SU-DHL-6 (cell line): ENCODE data around the gene SRPK2.

ENCODE experiments used
- H2AFZ ChIP-seq: fragments of 200-600 bp; sonication (generic); 2 replicates; pipeline ENCODE4 v1.6.1; 2014; ENCODE audit warnings: low read depth, mild to moderate bottlenecking, moderate library complexity, mixed read lengths, antibody characterized with exemption, low read length; ENCODE audit not compliant: severe bottlenecking
- H3F3A ChIP-seq: fragments of 200-600 bp; shearing (Covaris generic); 2 replicates; pipeline ENCODE4 v1.6.0; 2016; ENCODE audit warnings: antibody characterized with exemption, mild to moderate bottlenecking; ENCODE audit not compliant: insufficient read depth
- H3K27ac ChIP-seq: fragments of 200-600 bp; sonication (generic); 2 replicates; pipeline ENCODE4 v1.5.1; 2016; ENCODE audit warnings: low read depth, mild to moderate bottlenecking, low read length, moderate library complexity, mixed read lengths
- H3K27me3 ChIP-seq: fragments of 200-600 bp; sonication (generic), shearing (Covaris generic); 2 replicates; pipeline ENCODE4 v1.6.0; 2014; ENCODE audit warnings: mild to moderate bottlenecking, low read length
- H3K36me3 ChIP-seq: fragments of 200-600 bp; sonication (generic); 2 replicates; pipeline ENCODE4 v1.6.1; 2014; ENCODE audit warnings: mild to moderate bottlenecking, low read length, mixed read lengths
- H3K4me2 ChIP-seq: fragments of 300-600, 200-600 bp; shearing (Covaris generic), sonication (generic); 2 replicates; pipeline ENCODE4 v1.6.0; 2014; ENCODE audit warnings: low read length, low read depth, mild to moderate bottlenecking; ENCODE audit not compliant: poor library complexity, severe bottlenecking
- H3K4me3 ChIP-seq: fragments of 200-600 bp; sonication (generic); 2 replicates; pipeline ENCODE4 v1.5.1; 2014; ENCODE audit warnings: antibody characterized with exemption, low read length, mild to moderate bottlenecking, mixed read lengths; ENCODE audit not compliant: insufficient read depth, poor library complexity, severe bottlenecking
- H3K79me2 ChIP-seq: fragments of 200-600 bp; sonication (generic); 2 replicates; pipeline ENCODE4 v1.6.1; 2014; ENCODE audit warnings: mild to moderate bottlenecking, low read length, moderate library complexity; ENCODE audit not compliant: insufficient read depth
- H3K9ac ChIP-seq: fragments of 200-600 bp; sonication (generic); 2 replicates; pipeline ENCODE4 v1.7.0; 2014; ENCODE audit warnings: mild to moderate bottlenecking, low read length
- H3K9me2 ChIP-seq: fragments of 200-600 bp; sonication (generic); replicated peaks from 2 replicates; pipeline ENCODE4 v1.6.1; 2014; ENCODE audit warnings: low read length; ENCODE audit not compliant: insufficient read depth
- H3K9me3 ChIP-seq: fragments of 200-600 bp; sonication (generic); 2 replicates; pipeline ENCODE4 v1.6.1; 2014; ENCODE audit warnings: low read length, mixed read lengths; ENCODE audit not compliant: insufficient read depth
- H4K20me1 ChIP-seq: fragments of 200-600 bp; sonication (generic); 2 replicates; pipeline ENCODE4 v1.6.1; 2014; ENCODE audit warnings: low read depth, mild to moderate bottlenecking, antibody characterized with exemption, low read length, moderate library complexity, mixed read lengths
- CTCF ChIP-seq: fragments of 200-600 bp; sonication (generic); IDR thresholded peaks from one replicate; pipeline ENCODE4 v1.5.1; 2017; ENCODE audit warnings: antibody characterized with exemption, mild to moderate bottlenecking, low read length, moderate library complexity; ENCODE audit not compliant: insufficient read depth, poor library complexity, severe bottlenecking
- EZH2phosphoT487 ChIP-seq: fragments of 200-600 bp; sonication (generic), shearing (Covaris generic); conservative IDR thresholded peaks from 2 replicates; pipeline ENCODE4 v1.6.1; 2018; ENCODE audit warnings: mild to moderate bottlenecking, antibody characterized with exemption, low read length, moderate library complexity, mixed read lengths

The SRPK2 gene

DNA sequence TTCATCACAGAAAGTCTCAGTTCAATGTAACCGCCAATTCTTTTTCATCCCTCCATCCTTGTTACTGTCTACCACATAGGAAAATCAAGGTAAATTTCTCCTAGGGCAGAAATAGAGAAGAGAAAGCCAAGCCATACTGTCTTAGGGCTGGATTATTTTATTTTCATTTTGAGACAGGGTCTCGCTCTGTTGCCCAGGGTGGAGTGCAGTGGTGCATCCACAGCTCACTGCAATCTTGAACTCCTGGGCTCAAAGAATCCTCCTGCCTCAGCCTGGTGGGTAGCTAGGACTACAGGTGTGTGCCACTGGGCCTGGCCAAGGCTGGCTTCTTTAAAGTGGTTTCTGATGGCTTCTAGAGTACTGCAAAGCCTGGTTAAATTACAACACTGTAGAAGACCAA is 181.7 kb downstream of the SRPK2 start:
- no peaks in the 10 kb centered on the region for H3K27me3 ChIP-seq
- H3K4me3 ChIP-seq, result no peak overlapping the region
- H3K9me2 ChIP-seq, result no peaks in the 10 kb centered on the region
- peaks cover 42% of the 10 kb centered on the region for H3K79me2 ChIP-seq
- no peaks in the 10 kb centered on the region for H3F3A ChIP-seq
- no peak overlapping the region for H3K9ac ChIP-seq
- no peak overlapping the region for H3K4me2 ChIP-seq
- no peaks in the 10 kb centered on the region for H3K9me3 ChIP-seq
- no peaks in the 10 kb centered on the region for H4K20me1 ChIP-seq
- no peaks in the 10 kb centered on the region for H3K36me3 ChIP-seq
- H2AFZ ChIP-seq, result no peak overlapping the region
- TF ChIP-seq EZH2phosphoT487 (no peak), CTCF (no peak)
- H3K27ac ChIP-seq, result no peak overlapping the region

DNA sequence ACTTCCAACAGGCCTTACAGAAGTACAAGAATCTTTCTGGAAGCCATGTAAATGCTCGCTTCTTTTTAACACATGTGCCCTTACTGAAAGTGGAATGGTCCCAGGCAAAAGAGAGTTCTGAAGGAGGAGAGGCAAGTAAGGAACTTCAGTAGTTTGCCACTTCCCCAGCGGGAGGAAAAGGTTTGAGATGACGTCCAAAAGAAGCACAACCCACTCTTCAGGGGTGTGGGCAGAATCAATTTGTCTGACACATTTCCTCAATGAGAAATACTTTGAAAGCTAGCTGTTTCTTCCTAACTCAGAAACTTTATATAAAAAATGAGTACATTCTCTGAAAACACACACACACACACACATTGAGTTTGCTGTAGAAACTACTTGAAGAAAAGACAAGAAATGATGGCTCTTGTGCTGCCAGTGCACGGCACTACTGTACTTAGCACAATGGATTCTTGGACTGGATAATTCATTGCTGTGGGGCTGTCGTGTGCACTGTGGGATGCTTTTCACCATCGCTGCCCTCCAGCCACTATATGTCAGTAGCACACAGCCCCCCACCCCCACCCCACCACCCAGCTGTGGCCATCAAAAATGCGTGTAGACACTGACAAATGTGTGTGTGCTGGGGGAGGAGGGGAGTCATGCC is 183.0 kb downstream of the SRPK2 start:
- Histone ChIP-seq H3F3A (no peaks in the 10 kb centered on the region), H3K27ac (no peak overlapping the region), H3K4me3 (no peak overlapping the region), H3K9me3 (no peaks in the 10 kb centered on the region), H3K9ac (no peak overlapping the region), H2AFZ (no peak overlapping the region), H3K4me2 (no peak overlapping the region), H3K36me3 (no peaks in the 10 kb centered on the region), H3K27me3 (no peaks in the 10 kb centered on the region), H3K9me2 (no peaks in the 10 kb centered on the region), H3K79me2 (peaks cover 41% of the 10 kb centered on the region), H4K20me1 (no peaks in the 10 kb centered on the region)
- TF ChIP-seq EZH2phosphoT487 (no peak), CTCF (no peak)

DNA sequence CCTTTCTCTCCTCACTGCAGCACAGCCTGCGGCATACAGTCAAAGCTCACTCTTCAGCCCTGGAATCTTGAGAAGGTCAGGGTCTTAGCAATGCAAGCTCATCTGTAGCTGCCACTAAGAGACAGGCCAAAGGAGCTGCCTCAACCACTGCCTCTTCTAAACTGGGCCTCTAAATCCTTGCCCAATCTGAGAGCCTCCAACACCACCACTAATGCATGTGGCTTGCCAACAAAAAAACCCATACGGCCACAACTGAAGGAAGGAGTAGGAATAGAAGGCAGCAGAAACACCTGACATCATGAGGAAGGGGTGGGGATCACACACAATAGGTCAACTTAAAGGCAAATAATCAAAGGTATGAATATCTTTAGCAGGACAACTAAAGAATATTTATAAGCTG is 183.8 kb downstream of the SRPK2 start:
- no peaks in the 10 kb centered on the region for H4K20me1 ChIP-seq
- no peaks in the 10 kb centered on the region for H3K9me2 ChIP-seq
- no peaks in the 10 kb centered on the region for H3K36me3 ChIP-seq
- H3K4me3 ChIP-seq, result no peak overlapping the region
- H3K27me3 ChIP-seq, result no peaks in the 10 kb centered on the region
- TF ChIP-seq CTCF (no peak), EZH2phosphoT487 (no peak)
- no peaks in the 10 kb centered on the region for H3K9me3 ChIP-seq
- H2AFZ ChIP-seq, result no peak overlapping the region
- no peak overlapping the region for H3K4me2 ChIP-seq
- no peak overlapping the region for H3K9ac ChIP-seq
- peaks cover 34% of the 10 kb centered on the region for H3K79me2 ChIP-seq
- no peak overlapping the region for H3K27ac ChIP-seq
- no peaks in the 10 kb centered on the region for H3F3A ChIP-seq
